ENCODE results near the gene SLITRK2. TPM values are rescaled to one million over a fixed set of nuclear protein-coding genes. Genes with fewer than 3 reads are reported as not detected.

SLITRK2 gene
- polyA plus RNA-seq, 1 donor (not counting 4 experiments of a cell fraction or from before 2014, with no cell fraction given): not detected

DNA sequence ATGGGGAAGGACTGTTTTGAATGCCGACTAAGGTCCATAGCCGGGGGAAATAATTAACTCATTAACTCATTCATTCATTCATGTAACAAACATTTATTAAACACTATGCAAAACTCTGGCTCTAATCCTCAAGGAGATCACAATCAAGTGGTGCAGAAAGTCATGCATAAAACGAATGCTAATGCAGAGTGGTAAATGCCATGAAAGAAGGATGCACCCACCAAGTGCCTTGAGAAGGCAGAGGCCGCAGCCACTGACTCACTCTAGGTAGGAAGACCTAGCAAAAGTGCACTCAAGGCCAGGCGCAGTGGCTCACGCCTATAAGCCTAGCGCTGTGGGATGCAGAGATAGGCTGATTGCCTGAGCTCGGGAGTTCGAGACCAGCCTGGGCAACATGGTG lies 22.9 kb downstream of the SLITRK2 start:
- Histone ChIP-seq H4K20me1 (ENCODE audit: control insufficient read depth, extremely low read depth, insufficient read depth, low read length) (no peaks in the 10 kb centered on the region), H3K9me3 (ENCODE audit: control insufficient read depth, low read depth, low read length) (peaks cover 2% of the 10 kb centered on the region), H3K4me1 (ENCODE audit: control insufficient read depth, extremely low read depth, insufficient read depth, low read length) (no peaks in the 10 kb centered on the region), H3K79me2 (ENCODE audit: control insufficient read depth, insufficient read depth, low read length) (no peaks in the 10 kb centered on the region), H3K36me3 (ENCODE audit: control insufficient read depth in 2 of 2, extremely low read depth in 1 of 2, insufficient read depth in 2 of 2, low read length in 2 of 2) (no peaks in the 10 kb centered on the region), H2AFZ (ENCODE audit: control insufficient read depth, low read length) (no peak overlapping the region), H3K27ac (ENCODE audit: control insufficient read depth, insufficient read depth, low read length) (no peak overlapping the region), H3K4me2 (ENCODE audit: control insufficient read depth, extremely low read depth, insufficient read depth, low read depth, low read length) (no peak overlapping the region), H3K9me1 (ENCODE audit: control insufficient read depth, extremely low read depth, insufficient read depth, low read length) (no peaks in the 10 kb centered on the region), H3K9ac (ENCODE audit: control insufficient read depth, extremely low read depth, insufficient read depth, low read length) (no peak overlapping the region), H3K27me3 (ENCODE audit: control insufficient read depth, extremely low read depth, insufficient read depth, low read length) (no peaks in the 10 kb centered on the region), H3K4me3 (ENCODE audit: control insufficient read depth in 2 of 3, extremely low read depth in 1 of 3, insufficient read depth in 2 of 3, low read depth in 1 of 3, low read length in 3 of 3) (no peak overlapping the region)
- DNase-seq (ENCODE audit: low read depth, low spot score): no peak
- TF ChIP-seq EZH2 (IDR thresholded peaks at IDR 0.05; ENCODE audit: low read length): no peak
- TF ChIP-seq, protein P1, sequence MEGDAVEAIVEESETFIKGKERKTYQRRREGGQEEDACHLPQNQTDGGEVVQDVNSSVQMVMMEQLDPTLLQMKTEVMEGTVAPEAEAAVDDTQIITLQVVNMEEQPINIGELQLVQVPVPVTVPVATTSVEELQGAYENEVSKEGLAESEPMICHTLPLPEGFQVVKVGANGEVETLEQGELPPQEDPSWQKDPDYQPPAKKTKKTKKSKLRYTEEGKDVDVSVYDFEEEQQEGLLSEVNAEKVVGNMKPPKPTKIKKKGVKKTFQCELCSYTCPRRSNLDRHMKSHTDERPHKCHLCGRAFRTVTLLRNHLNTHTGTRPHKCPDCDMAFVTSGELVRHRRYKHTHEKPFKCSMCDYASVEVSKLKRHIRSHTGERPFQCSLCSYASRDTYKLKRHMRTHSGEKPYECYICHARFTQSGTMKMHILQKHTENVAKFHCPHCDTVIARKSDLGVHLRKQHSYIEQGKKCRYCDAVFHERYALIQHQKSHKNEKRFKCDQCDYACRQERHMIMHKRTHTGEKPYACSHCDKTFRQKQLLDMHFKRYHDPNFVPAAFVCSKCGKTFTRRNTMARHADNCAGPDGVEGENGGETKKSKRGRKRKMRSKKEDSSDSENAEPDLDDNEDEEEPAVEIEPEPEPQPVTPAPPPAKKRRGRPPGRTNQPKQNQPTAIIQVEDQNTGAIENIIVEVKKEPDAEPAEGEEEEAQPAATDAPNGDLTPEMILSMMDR (optimal IDR thresholded peaks at IDR 0.05 in 1 of 3, IDR thresholded peaks at IDR 0.05 in 1 of 3, conservative IDR thresholded peaks at IDR 0.05 in 1 of 3; ENCODE audit: extremely low read depth in 1 of 3, insufficient read depth in 2 of 3, low read length in 3 of 3): no peak
- dilution Hi-C loops (cut with MboI; ENCODE audit: extremely low pct_ligation_motif_present, low sequenced_read_pairs): no loop called here
- FAIRE-seq: no peak

DNA sequence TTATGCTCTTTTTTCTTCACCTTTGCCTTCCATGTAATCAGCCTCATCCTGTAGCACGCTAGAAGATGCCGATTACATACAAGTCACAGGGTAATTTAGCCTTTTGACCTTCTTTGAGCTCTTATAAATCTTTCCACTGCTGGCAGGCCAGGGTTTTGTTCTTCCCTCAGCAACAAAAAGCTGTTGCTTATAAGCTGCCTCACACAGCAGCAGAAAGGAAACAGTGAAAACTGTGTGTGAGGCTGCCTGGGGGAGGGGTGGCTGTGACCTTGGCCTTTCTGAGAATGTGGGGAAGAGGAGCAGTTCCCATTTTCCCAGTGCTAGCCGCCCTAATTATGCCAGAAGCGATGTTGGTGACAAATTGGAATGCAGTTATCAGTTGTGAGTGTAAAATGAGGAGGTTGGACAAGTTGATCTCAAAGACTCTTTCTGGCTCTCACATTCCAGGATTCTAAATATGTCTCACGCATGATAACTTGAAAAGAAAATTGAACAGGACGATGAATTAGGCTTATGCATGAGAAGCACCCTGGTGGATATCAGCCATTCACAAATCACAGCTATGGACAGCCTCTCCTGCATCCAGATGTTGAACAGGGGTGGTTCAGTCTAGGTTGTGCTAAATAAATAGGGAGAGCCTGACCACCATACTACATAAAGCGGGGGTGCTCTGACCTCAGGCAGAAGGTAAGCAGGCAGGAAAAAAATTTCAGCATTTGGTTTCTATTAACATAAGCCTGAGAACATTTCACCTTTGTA lies 25.7 kb downstream of the SLITRK2 start:
- FAIRE-seq (no peak), DNase-seq (ENCODE audit: low read depth, low spot score) (no peak)
- Histone ChIP-seq H3K4me2 (ENCODE audit: control insufficient read depth, extremely low read depth, insufficient read depth, low read depth, low read length) (no peak overlapping the region), H3K9me3 (ENCODE audit: control insufficient read depth, low read depth, low read length) (peaks cover 2% of the 10 kb centered on the region), H3K36me3 (ENCODE audit: control insufficient read depth in 2 of 2, extremely low read depth in 1 of 2, insufficient read depth in 2 of 2, low read length in 2 of 2) (no peaks in the 10 kb centered on the region), H3K4me3 (ENCODE audit: control insufficient read depth in 2 of 3, extremely low read depth in 1 of 3, insufficient read depth in 2 of 3, low read depth in 1 of 3, low read length in 3 of 3) (no peak overlapping the region), H3K9me1 (ENCODE audit: control insufficient read depth, extremely low read depth, insufficient read depth, low read length) (no peaks in the 10 kb centered on the region), H3K27ac (ENCODE audit: control insufficient read depth, insufficient read depth, low read length) (no peak overlapping the region), H3K79me2 (ENCODE audit: control insufficient read depth, insufficient read depth, low read length) (no peaks in the 10 kb centered on the region), H3K27me3 (ENCODE audit: control insufficient read depth, extremely low read depth, insufficient read depth, low read length) (no peaks in the 10 kb centered on the region), H4K20me1 (ENCODE audit: control insufficient read depth, extremely low read depth, insufficient read depth, low read length) (no peaks in the 10 kb centered on the region), H2AFZ (ENCODE audit: control insufficient read depth, low read length) (no peak overlapping the region), H3K4me1 (ENCODE audit: control insufficient read depth, extremely low read depth, insufficient read depth, low read length) (no peaks in the 10 kb centered on the region), H3K9ac (ENCODE audit: control insufficient read depth, extremely low read depth, insufficient read depth, low read length) (no peak overlapping the region)
- dilution Hi-C loops (cut with MboI; ENCODE audit: extremely low pct_ligation_motif_present, low sequenced_read_pairs): no loop called here
- TF ChIP-seq, protein P1 (optimal IDR thresholded peaks at IDR 0.05 in 1 of 3, IDR thresholded peaks at IDR 0.05 in 1 of 3, conservative IDR thresholded peaks at IDR 0.05 in 1 of 3; ENCODE audit: extremely low read depth in 1 of 3, insufficient read depth in 2 of 3, low read length in 3 of 3): no peak
- TF ChIP-seq EZH2 (IDR thresholded peaks at IDR 0.05; ENCODE audit: low read length): no peak

All from keratinocyte (primary cell).